NCI-H1092 treated with DMSO at 0.1 percent for 48 hours (cell line): ENCODE measurements around the gene MUS81.
"Not testable (repeated sequence)": the region's sequence is repeated elsewhere in the genome, so short reads cannot be mapped to it uniquely, and the experiment has no call there.

Experiments used
- DNase-seq: peaks from one replicate; lab custom pipeline; 2025; lab: John Stamatoyannopoulos, UW

Gene MUS81

GRCh38 chr11:65860278-65861164 lies at the start of gene MUS81:
MUS81 (plus strand) TSS chr11:65860433; CDS start chr11:65860754, 321 bp downstream.
- peak; percentile 99 for DNase-seq

- no peak for DNase-seq
Observed at GRCh38 chr11:65811764-65812475, 48.3 kb upstream of the MUS81 start.

GRCh38 chr11:65814131-65814985 lies 45.9 kb upstream of the MUS81 start:
- DNase-seq, result no peak

- DNase-seq, result no peak
Observed at GRCh38 chr11:65814986-65815565, 45.2 kb upstream of the MUS81 start.

GRCh38 chr11:65816696-65817095 lies 43.5 kb upstream of the MUS81 start:
- no peak for DNase-seq

- DNase-seq, result no peak
Observed at GRCh38 chr11:65817312-65817834, 42.9 kb upstream of the MUS81 start.

- DNase-seq, result peak; percentile 91
Observed at GRCh38 chr11:65817835-65818680, 42.2 kb upstream of the MUS81 start.

GRCh38 chr11:65821107-65821506 lies 39.1 kb upstream of the MUS81 start:
- DNase-seq, result no peak

GRCh38 chr11:65822776-65823528 lies 37.3 kb upstream of the MUS81 start:
- peak; percentile 10 for DNase-seq

GRCh38 chr11:65826984-65827735 lies 33.1 kb upstream of the MUS81 start:
- DNase-seq, result no peak

GRCh38 chr11:65829459-65829858 lies 30.8 kb upstream of the MUS81 start:
- DNase-seq, result no peak

GRCh38 chr11:65832231-65832630 lies 28.0 kb upstream of the MUS81 start:
- not testable (repeated sequence) for DNase-seq

GRCh38 chr11:65833297-65834030 lies 26.8 kb upstream of the MUS81 start, which contains the start of gene SNX32:
SNX32 (plus strand) TSS chr11:65833963; CDS start chr11:65834066, 103 bp downstream.
- peak; percentile 96 for DNase-seq

- DNase-seq, result no peak
Observed at GRCh38 chr11:65834202-65834601, 26.0 kb upstream of the MUS81 start.

GRCh38 chr11:65842144-65842543 lies 18.1 kb upstream of the MUS81 start:
- DNase-seq, result no peak

GRCh38 chr11:65843811-65844210 lies 16.4 kb upstream of the MUS81 start:
- no peak for DNase-seq

- no peak for DNase-seq
Observed at GRCh38 chr11:65844231-65844872, 15.9 kb upstream of the MUS81 start.

GRCh38 chr11:65847746-65848145 lies 12.5 kb upstream of the MUS81 start:
- DNase-seq, result no peak
